ENCODE data around the gene UNC13D. TPM values are rescaled to one million over a fixed set of nuclear protein-coding genes. Genes with fewer than 3 reads are reported as not detected.
A peak's percentile ranks its signal among the peaks of the same experiment; 100 is the strongest.

Gene UNC13D
- total RNA-seq, 1 donor from 2014 or later: 2.7 TPM

- no peaks in the 10 kb centered on the region for H3K79me2 ChIP-seq (ENCODE audit: insufficient read depth, low read length)
- no peaks in the 10 kb centered on the region for H3K9me3 ChIP-seq (ENCODE audit: insufficient read depth, low read depth, low read length)
- peaks cover 19% of the 10 kb centered on the region for H3K27me3 Mint-ChIP-seq (ENCODE audit: low read depth, unreplicated experiment)
- peak within 1 kb of the TSS; percentile 85 for H2AFZ ChIP-seq (ENCODE audit: low read depth, low read length)
- H3K4me1 Mint-ChIP-seq (ENCODE audit: low read depth, unreplicated experiment): peaks cover 8% of the 10 kb centered on the region
- peak within 1 kb of the TSS; percentile 75 for H3K27ac Mint-ChIP-seq (ENCODE audit: unreplicated experiment)
- peaks cover 25% of the 10 kb centered on the region for H3K4me1 ChIP-seq (ENCODE audit: insufficient read depth, low read length)
- no peaks in the 10 kb centered on the region for H3K9me3 Mint-ChIP-seq (ENCODE audit: unreplicated experiment)
- FAIRE-seq (no peak), DNase-seq (ENCODE audit: low read depth) (peak; percentile 55)
- H3K36me3 Mint-ChIP-seq (ENCODE audit: low read depth, unreplicated experiment): peaks cover 4% of the 10 kb centered on the region
- peak within 1 kb of the TSS; percentile 93 for H3K4me2 ChIP-seq (ENCODE audit: low read length)
- H3K27ac ChIP-seq (ENCODE audit: low read depth, low read length): peak within 1 kb of the TSS; percentile 44
- peak within 1 kb of the TSS; percentile 78 for H3K9ac ChIP-seq (ENCODE audit: low read length)
- no peaks in the 10 kb centered on the region for H3K36me3 ChIP-seq (ENCODE audit: insufficient read depth, low read length)
- peak within 1 kb of the TSS; percentile 78 for H3K4me3 Mint-ChIP-seq (ENCODE audit: unreplicated experiment)
- H3K27me3 ChIP-seq (ENCODE audit: insufficient read depth, low read length): peaks cover 5% of the 10 kb centered on the region
- H3K4me3 ChIP-seq (ENCODE audit: insufficient read depth, low read depth, low read length): peak within 1 kb of the TSS; percentile 56
- H4K20me1 ChIP-seq (ENCODE audit: insufficient read depth, low read length): peaks cover 4% of the 10 kb centered on the region
- TF ChIP-seq EZH2 (IDR thresholded peaks at IDR 0.05; ENCODE audit: insufficient read depth, low read length): no peak
- TF ChIP-seq, protein P1, sequence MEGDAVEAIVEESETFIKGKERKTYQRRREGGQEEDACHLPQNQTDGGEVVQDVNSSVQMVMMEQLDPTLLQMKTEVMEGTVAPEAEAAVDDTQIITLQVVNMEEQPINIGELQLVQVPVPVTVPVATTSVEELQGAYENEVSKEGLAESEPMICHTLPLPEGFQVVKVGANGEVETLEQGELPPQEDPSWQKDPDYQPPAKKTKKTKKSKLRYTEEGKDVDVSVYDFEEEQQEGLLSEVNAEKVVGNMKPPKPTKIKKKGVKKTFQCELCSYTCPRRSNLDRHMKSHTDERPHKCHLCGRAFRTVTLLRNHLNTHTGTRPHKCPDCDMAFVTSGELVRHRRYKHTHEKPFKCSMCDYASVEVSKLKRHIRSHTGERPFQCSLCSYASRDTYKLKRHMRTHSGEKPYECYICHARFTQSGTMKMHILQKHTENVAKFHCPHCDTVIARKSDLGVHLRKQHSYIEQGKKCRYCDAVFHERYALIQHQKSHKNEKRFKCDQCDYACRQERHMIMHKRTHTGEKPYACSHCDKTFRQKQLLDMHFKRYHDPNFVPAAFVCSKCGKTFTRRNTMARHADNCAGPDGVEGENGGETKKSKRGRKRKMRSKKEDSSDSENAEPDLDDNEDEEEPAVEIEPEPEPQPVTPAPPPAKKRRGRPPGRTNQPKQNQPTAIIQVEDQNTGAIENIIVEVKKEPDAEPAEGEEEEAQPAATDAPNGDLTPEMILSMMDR (IDR thresholded peaks at IDR 0.05; ENCODE audit: insufficient read depth, low read depth, low read length): no peak
These were observed 34.2 kb upstream of the UNC13D start, which contains the start of gene TRIM47 for GRCh38 chr17:75878174-75878998. Gene TRIM47 (minus strand): TSS chr17:75878581. CDS start chr17:75878548, 33 bp downstream.

GRCh38 chr17:75877752-75878173 is 33.6 kb upstream of the UNC13D start:
- Histone ChIP-seq H3K27ac (ENCODE audit: low read depth, low read length) (peak overlapping the region; percentile 44), H3K9ac (ENCODE audit: low read length) (peak overlapping the region; percentile 78), H3K36me3 (ENCODE audit: insufficient read depth, low read length) (no peaks in the 10 kb centered on the region), H3K9me3 (ENCODE audit: insufficient read depth, low read depth, low read length) (no peaks in the 10 kb centered on the region), H2AFZ (ENCODE audit: low read depth, low read length) (peak overlapping the region; percentile 85), H3K4me2 (ENCODE audit: low read length) (peak overlapping the region; percentile 93), H3K4me3 (ENCODE audit: insufficient read depth, low read depth, low read length) (peak overlapping the region; percentile 56), H3K27me3 (ENCODE audit: insufficient read depth, low read length) (peaks cover 5% of the 10 kb centered on the region), H4K20me1 (ENCODE audit: insufficient read depth, low read length) (peaks cover 4% of the 10 kb centered on the region), H3K79me2 (ENCODE audit: insufficient read depth, low read length) (no peaks in the 10 kb centered on the region), H3K4me1 (ENCODE audit: insufficient read depth, low read length) (peaks cover 31% of the 10 kb centered on the region)
- H3K4me1 Mint-ChIP-seq (ENCODE audit: low read depth, unreplicated experiment): peaks cover 8% of the 10 kb centered on the region
- DNase-seq (ENCODE audit: low read depth): peak; percentile 51
- no peak for FAIRE-seq
- H3K27me3 Mint-ChIP-seq (ENCODE audit: low read depth, unreplicated experiment): peaks cover 19% of the 10 kb centered on the region
- no peaks in the 10 kb centered on the region for H3K9me3 Mint-ChIP-seq (ENCODE audit: unreplicated experiment)
- H3K4me3 Mint-ChIP-seq (ENCODE audit: unreplicated experiment): peak overlapping the region; percentile 78
- H3K36me3 Mint-ChIP-seq (ENCODE audit: low read depth, unreplicated experiment): peaks cover 4% of the 10 kb centered on the region
- TF ChIP-seq, protein P1 (IDR thresholded peaks at IDR 0.05; ENCODE audit: insufficient read depth, low read depth, low read length): peak; percentile 3
- no peak for TF ChIP-seq EZH2 (IDR thresholded peaks at IDR 0.05; ENCODE audit: insufficient read depth, low read length)
- peak overlapping the region; percentile 75 for H3K27ac Mint-ChIP-seq (ENCODE audit: unreplicated experiment)
